Measurements from ENCODE around the gene EFNA2. TPM values are rescaled to one million over a fixed set of nuclear protein-coding genes. Genes with fewer than 3 reads are reported as not detected.
A peak's percentile ranks its signal among the peaks of the same experiment; 100 is the strongest.

The EFNA2 gene
- total and polyA plus RNA-seq, 2 of the 4 experiments (the other 2 are of a cell fraction): not detected

GRCh38 chr19:1260749-1261537, 24.7 kb upstream of the EFNA2 start:
- H4K20me1 ChIP-seq (ENCODE audit: insufficient read depth, low read length): peaks cover 45% of the 10 kb centered on the region
- whole genome bisulfite sequencing, 2 experiments (ENCODE audit: extremely low coverage in 2 of 2, insufficient read length in 1 of 2): 1% methylated on average over 29 of the region's 83 CpGs; no CpG with 5 or more reads in 1 of the 2 experiments
- H3K9me1 ChIP-seq (ENCODE audit: insufficient read depth, low read length): peaks cover 11% of the 10 kb centered on the region
- peak overlapping the region; percentile 92 for H2BK5ac ChIP-seq (ENCODE audit: low read depth, low read length, poor library complexity, severe bottlenecking)
- H3K79me1 ChIP-seq (ENCODE audit: low read depth in 1 of 2, low read length in 2 of 2): peaks cover 0 to 63% of the 10 kb centered on the region in 2 experiments; a peak in 2 of 4 replicates
- peak overlapping the region; percentile 88 for H3K4me2 ChIP-seq (ENCODE audit: low read depth, low read length)
- H3K4me3 ChIP-seq (ENCODE audit: insufficient read depth, low read depth, low read length): peak overlapping the region; percentile 51
- ChIA-PET CTCF (no interaction called here), POLR2A (ENCODE audit: unreplicated experiment) (interaction anchor here (0.7 kb wide), 1 partner anchor 8 kb away, joined by 3 read pairs; no protein-coding TSS in a partner anchor)
- H3K4ac ChIP-seq (ENCODE audit: low read depth, low read length): peak overlapping the region; percentile 97
- peak overlapping the region; percentile 73 for H4K5ac ChIP-seq (ENCODE audit: low read depth, low read length)
- H3K27ac ChIP-seq (ENCODE audit: insufficient read depth, low read length): peak overlapping the region; percentile 93
- H3K9ac ChIP-seq (ENCODE audit: low read depth, low read length): peak overlapping the region; percentile 80
- DNase-seq: peak; percentile 96
- H2AFZ ChIP-seq (replicated peaks; ENCODE audit: low read length, poor library complexity): peak overlapping the region; percentile 85
- peak overlapping the region; percentile 97 for H2AK5ac ChIP-seq (ENCODE audit: low read depth, low read length)
- H3K36me3 ChIP-seq (ENCODE audit: control insufficient read depth, insufficient read depth, low read length): peaks cover 27% of the 10 kb centered on the region
- H3K27me3 ChIP-seq (ENCODE audit: control insufficient read depth, insufficient read depth, low read length): no peaks in the 10 kb centered on the region
- no peaks in the 10 kb centered on the region for H3K9me3 ChIP-seq (ENCODE audit: control insufficient read depth, insufficient read depth, low read length)
- dilution Hi-C loops (cut with HindIII; ENCODE audit: low sequenced_read_pairs, unreplicated experiment) (no loop called here), intact Hi-C loops (cut with micrococcal nuclease) (no loop called here), in situ Hi-C loops (cut with MboI; ENCODE audit: low sequenced_read_pairs) (no loop called here)
- peak overlapping the region; percentile 98 for H3K23ac ChIP-seq (ENCODE audit: low read depth, low read length)
- peak overlapping the region; percentile 93 for H2BK120ac ChIP-seq (ENCODE audit: low read depth, low read length)
- BruUV-seq (replicated peaks): no TSS peak
- peak; percentile 83 for ATAC-seq (ENCODE audit: low read depth)
- peak overlapping the region; percentile 96 for H4K91ac ChIP-seq (ENCODE audit: insufficient read depth, low read depth, low read length)
- TF ChIP-seq, protein P1, sequence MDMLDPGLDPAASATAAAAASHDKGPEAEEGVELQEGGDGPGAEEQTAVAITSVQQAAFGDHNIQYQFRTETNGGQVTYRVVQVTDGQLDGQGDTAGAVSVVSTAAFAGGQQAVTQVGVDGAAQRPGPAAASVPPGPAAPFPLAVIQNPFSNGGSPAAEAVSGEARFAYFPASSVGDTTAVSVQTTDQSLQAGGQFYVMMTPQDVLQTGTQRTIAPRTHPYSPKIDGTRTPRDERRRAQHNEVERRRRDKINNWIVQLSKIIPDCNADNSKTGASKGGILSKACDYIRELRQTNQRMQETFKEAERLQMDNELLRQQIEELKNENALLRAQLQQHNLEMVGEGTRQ (IDR thresholded peaks at IDR 0.05; ENCODE audit: low read depth, low read length): peak; percentile 56
- no peak for TF ChIP-seq MXI1 (IDR thresholded peaks at IDR 0.05; ENCODE audit: borderline replicate concordance, low read depth, low read length)
- no peak for TF ChIP-seq CHD1 (IDR thresholded peaks at IDR 0.05; ENCODE audit: low read depth, low read length)
- peak; percentile 64; the same call in 1 of the 2 replicates for TF ChIP-seq POLR2A (IDR thresholded peaks at IDR 0.05; ENCODE audit: low read depth, low read length)
- no peak for TF ChIP-seq RAD21 (IDR thresholded peaks at IDR 0.05; ENCODE audit: low read length)
- TF ChIP-seq FOS (IDR thresholded peaks at IDR 0.05; ENCODE audit: low read depth, low read length): peak; percentile 46; the same call in 1 of the 2 replicates
- TF ChIP-seq NFE2L2 (IDR thresholded peaks at IDR 0.05; ENCODE audit: low read depth, low read length): no peak
- peak; percentile 97 for TF ChIP-seq BHLHE40 (IDR thresholded peaks at IDR 0.05; ENCODE audit: low read depth, low read length)
- TF ChIP-seq MAZ (IDR thresholded peaks at IDR 0.05; ENCODE audit: borderline replicate concordance, low read depth, low read length): peak; percentile 87
- peaks cover 47% of the 10 kb centered on the region for H3K4me1 ChIP-seq (ENCODE audit: control insufficient read depth, insufficient read depth, low read length)
- H2BK20ac ChIP-seq (ENCODE audit: low read depth, low read length): peak overlapping the region; percentile 93; the same call in 1 of the 2 replicates
- peak overlapping the region; percentile 49 for H3K18ac ChIP-seq (ENCODE audit: low read depth, low read length)
- peak overlapping the region; percentile 99 for H2AK9ac ChIP-seq (replicated peaks; ENCODE audit: low read depth, low read length, poor library complexity)
- peak overlapping the region; percentile 76 to 91 for H4K8ac ChIP-seq (ENCODE audit: low read depth in 2 of 2, low read length in 2 of 2)
- peak overlapping the region; percentile 82 for H3K14ac ChIP-seq (replicated peaks; ENCODE audit: low read depth, low read length)
- H3K56ac ChIP-seq (ENCODE audit: extremely low read depth, insufficient read depth, low read length): peak overlapping the region; percentile 85
- peak overlapping the region; percentile 69; the same call in 2 of the 3 replicates for H2BK15ac ChIP-seq (ENCODE audit: low read depth, low read length)

Measured in IMR-90 (cell line).